ENCODE data around the gene EPHB3.

EPHB3 gene

GRCh38 chr3:184564685-184565385, 3.2 kb downstream of the EPHB3 start:
- no peak for DNase-seq

GRCh38 chr3:184565421-184566211, 4.0 kb downstream of the EPHB3 start:
- peak; percentile 90 for DNase-seq

DNA sequence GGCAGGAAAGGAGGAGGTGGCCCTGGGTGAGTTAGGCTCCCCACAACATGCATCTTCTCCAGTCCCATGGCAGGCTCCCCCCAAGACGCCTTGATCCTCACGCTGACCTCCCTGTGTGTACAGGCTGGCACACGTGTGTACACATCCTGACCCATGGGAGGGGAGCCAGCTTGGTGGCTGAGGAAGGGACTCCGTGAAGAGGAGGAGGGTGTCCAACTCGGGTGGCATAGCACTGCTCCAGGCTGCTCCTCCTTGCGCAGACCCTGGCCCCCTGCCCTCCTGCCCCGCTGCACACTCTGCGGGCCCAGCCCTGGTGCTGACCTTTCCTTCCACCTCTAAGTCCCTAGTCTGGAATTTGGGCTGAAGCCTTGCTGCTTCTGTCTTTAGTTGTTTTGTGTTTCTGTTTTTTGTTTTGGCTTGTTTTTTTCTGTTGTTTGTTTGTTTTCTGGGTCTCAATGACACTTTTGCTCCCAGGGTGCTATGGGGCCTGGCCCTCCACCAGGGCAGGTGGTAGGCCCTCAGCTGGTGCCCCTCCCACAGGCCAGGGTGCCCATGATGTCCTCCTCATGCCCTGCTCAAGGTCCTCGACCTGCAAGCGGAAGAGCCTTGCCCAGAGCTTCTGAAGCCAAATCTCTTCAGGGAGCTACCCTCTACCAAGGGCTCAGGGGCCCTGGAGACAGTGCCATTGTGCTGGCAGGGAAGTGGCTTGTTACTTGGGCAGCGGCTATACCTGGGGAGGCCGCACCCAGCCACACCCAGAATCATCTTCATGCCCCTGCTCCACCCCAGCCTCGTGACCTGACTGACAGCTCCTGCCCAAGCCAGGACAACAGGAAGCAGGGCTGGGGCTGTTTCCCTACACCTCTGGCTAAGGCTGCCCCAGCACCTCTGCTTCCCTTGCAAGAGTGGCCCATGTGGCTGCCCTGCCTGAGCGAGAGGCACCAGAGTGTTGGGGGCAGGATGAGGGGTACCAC, 5.1 kb downstream of the EPHB3 start:
- no peak for DNase-seq

- peak; percentile 36 for DNase-seq
These were observed 6.5 kb downstream of the EPHB3 start for GRCh38 chr3:184567946-184568559.

DNA sequence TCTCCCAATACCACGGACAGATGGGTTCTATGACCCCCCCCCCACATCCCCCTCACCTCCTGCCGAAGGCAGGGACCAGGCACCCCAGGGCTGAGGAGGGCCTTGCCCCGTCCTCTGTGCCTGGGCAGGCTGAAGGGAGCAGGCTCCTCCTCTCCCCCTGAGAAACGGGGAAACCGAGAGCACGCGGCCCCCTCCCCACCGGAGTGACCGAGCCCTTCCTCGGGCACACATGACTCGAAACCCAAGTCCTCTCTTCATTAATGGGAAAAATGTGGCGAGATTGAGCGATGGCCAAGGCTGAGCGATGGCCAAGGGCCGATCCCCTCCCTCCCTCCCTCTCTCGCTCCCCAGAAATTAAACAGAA, 7.0 kb downstream of the EPHB3 start:
- DNase-seq, result no peak

DNA sequence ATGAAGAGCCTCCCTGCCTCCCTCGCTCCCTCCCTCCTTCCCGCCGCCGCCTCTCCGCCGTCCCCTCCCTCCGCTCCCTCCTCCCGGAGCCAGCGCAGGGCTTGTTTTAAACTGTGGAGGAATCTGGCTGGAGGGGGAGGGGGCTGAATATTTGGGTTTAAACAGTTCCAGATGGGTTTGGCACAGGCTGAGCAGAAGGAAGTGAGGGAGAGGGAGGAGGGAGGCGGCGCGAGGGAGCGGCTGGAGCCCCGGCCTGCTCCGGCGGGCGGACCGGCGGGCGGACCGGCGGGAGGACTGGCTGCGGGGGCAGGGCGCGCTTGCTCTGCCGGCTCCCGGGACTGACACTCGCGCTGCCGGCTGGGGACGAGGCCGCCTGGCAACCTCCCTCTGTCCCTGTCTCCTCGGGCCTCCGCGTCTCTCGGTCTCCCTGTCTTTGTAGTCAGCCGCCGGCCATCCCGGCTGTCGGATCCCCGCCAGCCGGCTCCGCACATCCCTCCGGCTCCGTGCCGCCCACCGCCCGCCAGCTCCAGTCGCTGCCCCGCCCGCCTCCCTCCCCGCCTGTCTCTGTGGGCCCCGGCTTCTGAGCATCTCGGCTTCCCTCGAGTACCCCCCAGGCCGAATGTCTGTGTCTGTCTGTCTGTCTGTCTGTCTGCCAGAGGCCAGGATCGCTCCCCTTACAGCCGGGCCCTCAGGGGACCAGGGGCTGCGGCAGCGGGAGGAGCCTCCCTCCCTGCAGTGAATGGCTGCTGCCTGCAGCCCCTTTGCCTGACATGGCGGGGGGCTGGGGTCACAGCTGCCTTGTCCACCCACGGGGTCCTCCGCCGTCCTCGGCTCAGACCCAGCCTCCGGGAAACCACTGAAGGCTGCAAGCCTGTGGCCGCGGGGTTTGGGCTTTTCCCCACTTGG, 7.6 kb downstream of the EPHB3 start:
- peak; percentile 99 for DNase-seq

DNA sequence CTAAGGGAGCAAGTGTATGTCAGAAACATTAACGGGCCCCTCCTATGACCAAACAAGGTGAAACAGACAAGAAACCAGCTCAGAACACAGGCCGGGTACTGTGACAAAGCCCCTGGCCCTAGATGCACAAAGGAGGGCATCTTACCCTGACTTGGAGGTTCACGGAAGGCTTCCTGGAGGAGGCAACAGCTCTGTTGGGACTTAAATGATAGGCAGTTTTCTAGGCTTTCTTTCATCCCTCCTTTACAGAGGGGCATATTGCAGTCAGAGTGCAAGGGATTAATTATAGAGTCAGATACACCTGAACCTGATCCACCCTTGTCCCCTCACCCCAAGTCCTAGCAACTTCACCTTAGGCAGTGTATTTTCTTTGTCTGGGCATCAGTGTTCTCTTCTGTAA, 8.4 kb downstream of the EPHB3 start:
- DNase-seq, result no peak

GRCh38 chr3:184570489-184570888, 8.9 kb downstream of the EPHB3 start:
- no peak for DNase-seq

DNA sequence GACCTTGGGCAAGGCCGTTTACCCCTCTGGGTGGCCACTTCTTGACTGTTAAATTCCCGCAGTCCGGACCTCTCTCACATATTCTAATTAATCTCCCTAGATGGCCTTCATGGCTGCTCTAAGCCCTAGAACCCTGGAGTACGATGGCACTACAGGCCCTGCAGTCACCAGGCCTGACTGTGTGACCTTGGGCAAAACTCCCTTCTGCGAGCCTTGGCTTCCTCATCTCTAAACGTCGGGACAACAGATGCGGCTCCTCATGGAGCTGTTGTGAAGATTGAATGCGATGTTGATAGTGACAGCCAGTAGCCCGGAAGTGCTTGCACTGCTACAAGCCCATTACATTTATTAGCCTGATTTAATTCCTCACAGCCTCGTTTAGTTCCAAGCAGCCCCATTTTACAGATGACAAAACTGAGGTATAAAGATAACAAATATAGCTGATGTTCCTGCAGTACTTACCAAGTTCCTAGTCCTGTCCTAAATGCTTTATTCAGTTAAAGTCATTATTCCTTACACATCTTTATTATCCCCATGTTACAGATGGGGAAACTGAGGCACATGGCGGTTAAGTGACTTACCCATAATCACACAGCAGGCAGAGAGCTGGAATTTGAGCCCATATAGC, 10.3 kb downstream of the EPHB3 start:
- DNase-seq, result no peak

DNA sequence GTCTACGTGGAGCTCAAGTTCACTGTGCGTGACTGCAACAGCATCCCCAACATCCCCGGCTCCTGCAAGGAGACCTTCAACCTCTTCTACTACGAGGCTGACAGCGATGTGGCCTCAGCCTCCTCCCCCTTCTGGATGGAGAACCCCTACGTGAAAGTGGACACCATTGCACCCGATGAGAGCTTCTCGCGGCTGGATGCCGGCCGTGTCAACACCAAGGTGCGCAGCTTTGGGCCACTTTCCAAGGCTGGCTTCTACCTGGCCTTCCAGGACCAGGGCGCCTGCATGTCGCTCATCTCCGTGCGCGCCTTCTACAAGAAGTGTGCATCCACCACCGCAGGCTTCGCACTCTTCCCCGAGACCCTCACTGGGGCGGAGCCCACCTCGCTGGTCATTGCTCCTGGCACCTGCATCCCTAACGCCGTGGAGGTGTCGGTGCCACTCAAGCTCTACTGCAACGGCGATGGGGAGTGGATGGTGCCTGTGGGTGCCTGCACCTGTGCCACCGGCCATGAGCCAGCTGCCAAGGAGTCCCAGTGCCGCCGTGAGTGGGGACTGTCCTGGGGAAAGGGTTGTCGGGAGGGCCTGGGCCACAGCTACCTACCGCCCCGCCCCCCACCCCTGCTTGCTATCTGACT, 11.2 kb downstream of the EPHB3 start:
- no peak for DNase-seq

DNA sequence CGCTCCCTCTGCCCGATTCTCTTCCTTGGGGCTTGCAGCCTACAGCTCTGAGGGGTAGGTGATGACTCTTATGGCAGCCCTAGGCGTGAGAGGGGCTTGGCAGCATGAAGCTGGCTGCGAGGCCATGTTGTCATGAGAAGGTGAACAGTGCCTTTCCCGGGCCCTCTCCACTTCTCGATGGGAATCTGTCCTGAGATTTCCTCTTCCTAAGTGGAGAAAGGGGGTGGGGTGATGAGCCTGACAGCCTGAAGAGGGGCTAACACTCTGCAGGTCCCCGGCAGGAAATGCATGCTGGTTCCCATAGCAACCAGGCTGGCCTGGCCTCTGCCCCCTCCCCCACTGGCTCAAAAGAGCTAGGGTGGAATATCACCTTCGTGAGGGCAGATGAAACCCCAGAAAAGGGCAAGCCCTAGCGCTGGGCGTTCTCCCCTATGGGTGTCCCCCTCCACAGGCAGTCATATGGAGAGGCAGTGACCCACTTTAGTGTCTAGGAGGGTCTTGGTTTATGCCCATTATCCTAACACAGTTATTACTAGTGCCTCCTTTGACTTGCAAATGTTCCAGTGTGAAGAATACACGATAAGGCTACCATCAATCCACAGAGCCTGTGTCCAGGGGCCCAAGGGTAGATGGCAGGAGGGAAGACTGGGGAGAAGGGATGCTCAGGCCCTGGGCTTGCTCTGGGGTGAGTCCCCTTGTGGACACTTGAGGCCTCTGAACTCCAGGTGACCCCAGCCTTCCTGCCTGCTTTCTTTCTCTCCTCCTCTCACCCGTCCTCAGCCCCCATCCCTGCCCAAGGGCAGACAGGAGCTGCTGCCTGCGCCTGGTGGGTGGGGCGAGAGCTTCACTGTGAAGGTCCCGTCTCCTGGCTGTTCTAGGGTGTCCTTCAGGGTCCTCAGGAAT, 13.2 kb downstream of the EPHB3 start:
- DNase-seq, result no peak

DNA sequence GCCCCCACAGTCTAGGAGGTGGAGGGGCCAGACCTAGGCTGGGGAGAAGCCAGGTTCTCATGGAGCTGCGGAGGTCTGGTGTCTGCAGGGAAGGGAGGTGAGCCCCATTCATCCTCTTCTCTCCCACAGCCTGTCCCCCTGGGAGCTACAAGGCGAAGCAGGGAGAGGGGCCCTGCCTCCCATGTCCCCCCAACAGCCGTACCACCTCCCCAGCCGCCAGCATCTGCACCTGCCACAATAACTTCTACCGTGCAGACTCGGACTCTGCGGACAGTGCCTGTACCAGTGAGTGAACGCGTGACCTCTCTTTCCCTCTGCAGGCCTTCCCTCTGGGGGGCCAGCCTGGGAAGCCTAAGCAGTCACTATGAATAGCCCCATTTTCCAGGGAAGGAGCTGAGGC, 14.1 kb downstream of the EPHB3 start:
- DNase-seq, result no peak

DNA sequence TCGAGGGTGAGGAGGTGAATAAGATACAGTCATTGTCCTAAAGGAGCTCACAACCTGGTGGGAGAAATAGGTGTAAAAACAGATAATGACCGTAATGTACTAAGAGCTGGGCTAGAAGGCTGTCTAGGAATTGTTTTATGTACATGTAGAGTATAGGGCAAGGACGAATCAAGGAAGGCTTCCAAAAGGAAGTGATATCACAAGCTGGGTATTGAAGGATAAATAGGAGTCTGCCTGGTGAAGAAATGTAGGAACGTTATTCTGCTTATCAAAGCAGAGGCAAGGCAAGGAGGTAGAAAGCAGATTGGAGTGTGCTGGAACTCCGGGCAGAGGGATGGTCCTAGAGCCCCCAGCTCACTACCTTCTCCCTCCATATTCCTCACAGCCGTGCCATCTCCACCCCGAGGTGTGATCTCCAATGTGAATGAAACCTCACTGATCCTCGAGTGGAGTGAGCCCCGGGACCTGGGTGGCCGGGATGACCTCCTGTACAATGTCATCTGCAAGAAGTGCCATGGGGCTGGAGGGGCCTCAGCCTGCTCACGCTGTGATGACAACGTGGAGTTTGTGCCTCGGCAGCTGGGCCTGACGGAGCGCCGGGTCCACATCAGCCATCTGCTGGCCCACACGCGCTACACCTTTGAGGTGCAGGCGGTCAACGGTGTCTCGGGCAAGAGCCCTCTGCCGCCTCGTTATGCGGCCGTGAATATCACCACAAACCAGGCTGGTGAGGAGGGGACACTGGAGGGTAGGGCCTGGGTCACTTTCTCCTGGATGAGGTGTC, 15.1 kb downstream of the EPHB3 start:
- DNase-seq, result no peak

- DNase-seq, result no peak
These were observed 16.0 kb downstream of the EPHB3 start for GRCh38 chr3:184577546-184577945.

DNA sequence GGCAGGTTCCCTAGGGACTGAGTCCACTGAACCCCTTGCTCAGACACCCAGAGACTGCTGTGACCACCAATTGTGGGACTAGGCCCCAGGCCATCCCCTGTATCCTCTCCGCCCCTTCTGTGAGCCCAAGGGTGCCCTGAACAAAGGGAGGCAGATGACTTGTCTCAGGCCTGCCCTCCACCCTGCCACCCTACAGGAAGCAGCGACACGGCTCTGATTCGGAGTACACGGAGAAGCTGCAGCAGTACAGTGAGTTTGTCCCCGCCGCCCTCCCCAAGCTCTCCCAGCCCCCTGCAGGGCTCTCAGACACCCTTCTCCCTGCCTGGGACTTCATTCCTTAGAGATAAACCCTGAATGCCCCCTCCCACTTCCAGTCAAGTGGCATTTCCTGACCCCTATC, 16.6 kb downstream of the EPHB3 start:
- DNase-seq, result no peak

DNA sequence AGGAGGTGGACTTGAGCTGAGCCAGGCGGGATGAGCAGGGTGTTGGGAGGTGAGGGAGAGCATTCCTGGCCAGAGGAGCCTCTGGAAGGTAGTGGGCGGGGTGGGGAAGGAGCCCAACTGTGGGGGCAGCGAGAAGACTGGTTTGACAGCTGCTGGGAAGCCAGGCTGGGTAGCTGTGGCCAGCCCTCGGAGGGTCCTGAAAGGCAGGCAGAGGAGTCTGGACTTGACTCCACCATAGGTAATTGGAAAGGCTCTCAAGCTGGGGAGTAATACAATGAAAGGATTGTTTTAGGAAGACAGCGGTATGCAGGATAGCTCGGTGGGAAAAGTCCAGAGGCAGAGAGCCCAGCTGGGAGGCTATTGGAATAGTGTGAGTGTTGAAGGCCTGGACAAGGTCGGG, 17.2 kb downstream of the EPHB3 start:
- DNase-seq, result no peak

DNA sequence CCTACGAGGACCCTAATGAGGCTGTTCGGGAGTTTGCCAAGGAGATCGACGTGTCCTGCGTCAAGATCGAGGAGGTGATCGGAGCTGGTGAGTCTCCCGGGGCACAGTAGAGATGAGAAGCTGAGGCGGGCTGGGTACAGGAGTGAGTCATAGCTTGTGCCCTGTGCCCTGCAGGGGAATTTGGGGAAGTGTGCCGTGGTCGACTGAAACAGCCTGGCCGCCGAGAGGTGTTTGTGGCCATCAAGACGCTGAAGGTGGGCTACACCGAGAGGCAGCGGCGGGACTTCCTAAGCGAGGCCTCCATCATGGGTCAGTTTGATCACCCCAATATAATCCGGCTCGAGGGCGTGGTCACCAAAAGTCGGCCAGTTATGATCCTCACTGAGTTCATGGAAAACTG, 17.9 kb downstream of the EPHB3 start:
- DNase-seq, result no peak

DNA sequence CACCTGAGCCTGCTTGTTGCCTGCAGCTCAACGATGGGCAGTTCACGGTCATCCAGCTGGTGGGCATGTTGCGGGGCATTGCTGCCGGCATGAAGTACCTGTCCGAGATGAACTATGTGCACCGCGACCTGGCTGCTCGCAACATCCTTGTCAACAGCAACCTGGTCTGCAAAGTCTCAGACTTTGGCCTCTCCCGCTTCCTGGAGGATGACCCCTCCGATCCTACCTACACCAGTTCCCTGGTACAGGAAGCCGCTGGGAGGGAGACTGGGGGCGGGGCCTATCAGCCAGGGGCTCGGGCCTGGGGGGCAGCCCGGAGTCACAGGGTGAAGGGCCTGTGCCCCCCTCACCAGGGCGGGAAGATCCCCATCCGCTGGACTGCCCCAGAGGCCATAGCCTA, 18.8 kb downstream of the EPHB3 start:
- no peak for DNase-seq
